Thyroid gland (tissue), 4 donors: ENCODE data around the gene SYNE3.

Experiments
- CTCF ChIP-seq, 6 experiments: fragments of 200-600 bp in 3 of 6; fragments of 450-650 bp in 3 of 6; sonication (generic) in 3 of 6; IDR thresholded peaks; one replicate each; pipeline ENCODE4 v1.5.1; 2016 to 2019; ENCODE audit warnings: antibody characterized with exemption in 6 of 6, mild to moderate bottlenecking in 2 of 6, inconsistent platforms in 1 of 6, moderate library complexity in 1 of 6
- POLR2A ChIP-seq, 2 donors: fragments of 450-650 bp; IDR thresholded peaks; one replicate each; pipeline ENCODE4 v1.6.1; 2017; ENCODE audit warnings: antibody characterized with exemption in 2 of 2, mild to moderate bottlenecking in 2 of 2, moderate library complexity in 1 of 2

- TF ChIP-seq POLR2A (IDR thresholded peaks at IDR 0.05) (no peak), CTCF (IDR thresholded peaks at IDR 0.05) (no peak)
These were observed 23.9 kb upstream of the SYNE3 start for GRCh38 chr14:95540236-95540855.
